Stimulated activated CD8-positive, alpha-beta memory T cell treated with anti-CD3 and anti-CD28 coated beads, Interleukin-2, amount 100 ng/mL, for 48 hours (primary cell): ENCODE measurements around the gene FAM83B.
"Not testable (repeated sequence)": the region's sequence is repeated elsewhere in the genome, so short reads cannot be mapped to it uniquely, and the experiment has no call there.

ENCODE experiments used
- DNase-seq, 2 donors: peaks; one replicate each; pipeline ENCODE4 v3.0.0-alpha.2; 2020; ENCODE audit warnings: low read depth in 2 of 2

The FAM83B gene

GRCh38 chr6:54846243-54846856 is at the start of gene FAM83B:
FAM83B (plus strand) TSS chr6:54846771; CDS start chr6:54870247, 23,476 bp downstream.
- DNase-seq, result no peak

DNA sequence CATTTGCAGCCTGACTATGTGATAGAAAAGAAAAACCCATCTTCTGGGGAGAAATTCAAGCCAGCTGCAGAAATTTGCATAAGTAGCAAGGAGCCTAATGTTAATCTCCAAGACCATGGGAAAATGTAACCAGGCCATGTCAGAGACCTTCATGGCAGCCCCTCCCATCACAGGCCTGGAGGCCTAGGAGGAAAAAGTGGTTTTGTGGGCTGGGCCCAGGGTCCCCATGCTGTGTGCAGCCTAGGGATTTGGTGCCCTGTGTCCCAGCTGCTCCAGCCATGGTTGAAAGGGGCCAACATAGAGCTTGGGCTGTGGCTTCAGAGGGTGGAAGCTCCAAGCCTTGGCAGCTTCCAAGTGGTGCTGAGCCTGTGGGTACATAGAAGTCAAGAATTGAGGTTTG is 49.7 kb upstream of the FAM83B start:
- not testable (repeated sequence) for DNase-seq

GRCh38 chr6:54800050-54800600 is 46.4 kb upstream of the FAM83B start:
- DNase-seq, result no peak

GRCh38 chr6:54801244-54801643 is 45.3 kb upstream of the FAM83B start:
- DNase-seq, result no peak

DNA sequence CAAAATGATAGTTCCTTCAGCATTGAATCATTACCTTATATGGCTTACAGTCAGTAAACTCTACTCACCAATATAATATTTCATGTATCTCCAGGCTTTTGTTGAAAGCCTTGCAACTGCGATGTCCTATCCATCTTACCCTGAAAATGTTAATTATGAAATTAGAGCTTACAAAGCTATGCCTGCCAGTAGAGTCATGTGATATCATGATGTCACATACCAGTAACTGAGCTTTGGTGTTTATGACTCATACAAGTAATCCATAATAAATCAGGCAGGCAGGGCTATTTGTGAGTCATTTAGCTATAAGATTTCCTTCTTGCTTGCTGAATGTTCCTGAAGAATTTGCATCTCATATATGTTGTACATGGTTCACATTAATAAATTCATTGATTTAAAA is 44.9 kb upstream of the FAM83B start:
- DNase-seq, result no peak

DNA sequence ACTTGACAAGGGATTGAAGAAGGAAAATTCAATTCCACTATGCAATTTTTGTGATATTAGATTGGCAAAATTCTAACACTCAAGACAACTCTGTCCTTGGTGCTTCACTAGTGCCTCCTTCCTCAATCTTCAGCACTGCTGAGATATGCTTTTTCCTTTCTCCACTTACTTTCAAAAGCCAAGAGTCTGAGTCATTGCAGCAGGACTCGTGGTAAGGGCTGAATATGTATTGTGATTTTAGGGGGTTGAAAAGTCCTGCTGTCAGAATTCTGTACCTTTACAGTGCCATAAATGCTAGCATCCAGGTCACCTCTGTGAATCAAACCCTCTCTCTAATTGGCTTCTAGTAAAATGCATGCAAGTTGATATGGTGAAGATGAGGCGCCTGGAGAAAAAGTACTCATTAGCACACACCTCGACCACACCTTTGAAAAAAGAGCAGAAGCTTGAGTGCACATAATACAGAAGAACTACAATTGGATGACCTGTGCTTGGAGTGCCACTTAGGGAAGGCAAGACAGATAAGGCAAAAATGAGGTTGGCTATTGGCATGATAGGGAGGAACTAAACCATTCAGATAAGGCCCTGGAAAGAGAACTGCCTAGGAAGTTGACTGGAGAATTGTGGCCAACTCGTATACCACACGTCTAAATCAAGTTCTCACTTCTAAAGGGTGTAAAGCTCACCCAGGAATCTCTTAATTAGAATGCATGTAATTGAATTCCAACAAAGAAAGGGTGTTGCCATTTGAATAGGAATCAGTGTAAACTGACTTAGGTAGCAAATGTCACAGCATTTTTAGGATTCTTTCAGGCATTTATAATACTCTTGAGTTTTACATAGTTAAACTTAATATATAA is 43.6 kb upstream of the FAM83B start:
- DNase-seq, result no peak

DNA sequence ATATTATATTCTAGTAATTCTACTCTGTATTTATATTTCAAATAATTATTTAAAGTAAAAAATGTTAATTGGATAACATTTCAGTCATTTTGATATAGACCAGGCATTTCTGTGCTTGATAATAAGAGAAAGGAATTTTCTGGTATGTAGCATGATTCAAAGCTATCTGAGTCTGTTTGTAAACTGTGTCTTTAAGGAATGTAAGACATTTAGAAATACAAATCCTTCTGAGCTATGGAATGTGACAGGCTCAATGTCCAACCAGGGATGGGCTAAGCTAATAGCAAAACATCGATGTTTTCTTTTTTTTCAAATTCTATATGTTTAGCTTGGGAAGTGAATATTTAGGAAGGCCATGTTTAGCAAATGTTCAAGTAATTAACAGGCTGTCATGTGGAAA is 41.5 kb upstream of the FAM83B start:
- no peak for DNase-seq

DNA sequence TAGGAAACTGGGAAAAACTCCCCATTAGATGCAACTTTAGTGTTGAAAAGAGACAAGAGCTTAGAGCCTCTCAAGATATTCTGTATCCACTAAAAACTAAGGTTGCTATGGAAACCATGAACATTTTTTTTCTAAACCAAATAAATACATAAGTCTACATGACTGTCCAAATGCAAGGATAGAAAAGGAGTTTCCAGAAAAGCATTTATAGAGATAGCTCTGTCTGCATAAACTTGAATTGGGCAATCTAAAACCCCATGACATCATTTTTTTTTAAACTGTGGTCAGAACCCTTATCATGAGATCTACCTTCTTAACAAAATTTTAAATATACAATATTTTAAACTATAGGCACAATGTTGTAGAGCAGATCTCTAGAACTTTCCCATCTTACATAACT is 36.4 kb upstream of the FAM83B start:
- no peak for DNase-seq

DNA sequence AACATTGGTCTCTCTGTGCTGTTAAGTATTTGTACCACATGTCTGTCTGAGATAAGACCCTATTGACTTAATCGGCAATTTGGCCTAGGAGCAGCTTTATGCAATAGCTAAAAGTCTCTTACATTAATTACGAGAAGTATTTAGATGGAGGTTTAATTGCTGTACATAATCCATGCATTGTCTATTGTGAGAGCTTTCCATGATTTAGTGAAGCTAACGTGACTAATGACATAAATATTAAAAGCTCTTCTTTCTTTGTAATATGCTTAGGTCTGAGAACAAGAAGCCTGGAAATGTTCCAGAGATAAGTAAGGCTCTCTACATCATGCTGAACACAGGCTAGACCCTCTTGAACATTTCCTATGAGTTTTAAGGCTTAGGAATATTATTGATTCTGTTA is 32.7 kb upstream of the FAM83B start:
- no peak for DNase-seq

- DNase-seq, result no peak
Measured at GRCh38 chr6:54817236-54817635, 29.3 kb upstream of the FAM83B start.

- no peak for DNase-seq
Measured at GRCh38 chr6:54817834-54818233, 28.7 kb upstream of the FAM83B start.

DNA sequence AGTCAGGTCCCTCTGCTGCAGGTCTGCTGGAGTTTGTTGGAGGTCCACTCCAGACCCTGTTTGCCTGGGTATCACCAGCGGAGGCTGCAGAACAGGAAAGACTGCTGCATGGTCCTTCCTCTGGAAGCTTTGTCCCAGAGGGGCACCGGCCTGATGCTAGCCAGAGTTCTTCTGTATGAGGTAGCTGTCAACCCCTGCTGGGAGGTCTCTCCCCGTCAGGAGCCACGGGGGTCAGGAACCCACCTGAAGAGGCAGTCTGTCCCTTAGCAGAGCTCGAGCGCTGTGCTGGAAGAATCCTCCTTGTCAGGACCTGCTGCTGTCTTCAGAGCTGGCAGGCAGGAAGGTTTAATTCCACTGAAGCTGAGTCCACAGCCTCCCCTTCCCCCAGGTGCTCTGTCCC is 22.3 kb upstream of the FAM83B start:
- not testable (repeated sequence) for DNase-seq

GRCh38 chr6:54827010-54827409 is 19.6 kb upstream of the FAM83B start:
- DNase-seq, result no peak

DNA sequence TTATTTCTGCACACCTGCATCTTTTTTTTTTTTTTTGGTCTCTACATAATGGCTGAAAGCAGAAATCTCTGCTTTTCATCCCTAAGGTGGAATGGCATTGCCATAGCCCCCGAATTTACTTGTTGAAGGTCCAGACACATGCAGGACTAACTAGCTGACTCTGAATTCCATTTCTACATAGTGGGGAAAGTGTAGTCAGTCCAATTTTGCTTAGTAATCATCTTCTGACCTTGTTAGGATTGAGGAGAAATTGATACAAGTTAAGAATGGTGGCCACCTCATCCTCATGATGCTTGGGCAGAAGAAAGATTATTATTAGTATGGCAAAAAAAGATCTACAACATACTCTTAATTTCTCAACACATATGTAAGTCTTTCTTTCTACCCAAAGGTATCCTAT is 16.4 kb upstream of the FAM83B start:
- no peak for DNase-seq

DNA sequence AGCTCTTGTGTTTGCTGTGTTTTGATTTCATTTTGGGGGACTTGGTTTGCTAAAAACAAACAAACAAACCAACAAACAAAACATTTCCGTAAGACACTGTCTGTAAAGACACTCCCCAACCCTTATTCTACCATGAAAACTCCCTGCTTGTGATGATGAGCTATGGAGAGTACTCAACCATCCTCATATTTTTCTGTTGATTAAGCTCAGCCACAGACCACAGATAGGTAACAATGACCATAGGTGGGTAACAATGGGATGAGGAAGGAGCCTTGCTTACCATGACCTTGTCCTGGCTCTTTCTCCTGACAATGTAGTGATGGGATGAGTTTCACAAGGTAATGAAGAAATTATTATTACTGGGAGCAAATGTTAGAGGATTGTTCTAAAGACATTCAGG is 11.4 kb upstream of the FAM83B start:
- DNase-seq, result no peak

GRCh38 chr6:54846857-54847674 is 495 bp downstream of the FAM83B start:
- no peak for DNase-seq

GRCh38 chr6:54847799-54848597 is 1.4 kb downstream of the FAM83B start:
- no peak for DNase-seq

DNA sequence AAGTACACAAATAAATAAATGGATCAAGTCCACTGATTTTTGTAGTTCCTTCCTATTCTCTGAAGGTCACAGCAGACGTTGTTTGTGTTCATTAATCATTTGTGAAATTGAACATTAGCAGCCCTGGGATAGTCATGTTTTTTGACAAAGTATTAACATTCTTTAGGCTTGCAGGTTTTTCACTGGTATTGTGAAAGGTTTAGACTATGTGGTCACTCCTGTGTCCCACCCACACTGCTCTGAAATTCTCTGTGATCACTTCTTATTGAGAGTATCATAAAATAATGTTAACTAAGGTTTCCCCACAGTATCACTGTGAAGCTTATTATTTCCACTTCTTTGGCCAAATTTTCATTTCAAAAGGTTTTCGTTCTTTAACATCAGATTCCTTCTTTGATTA is 3.5 kb downstream of the FAM83B start:
- no peak for DNase-seq

DNA sequence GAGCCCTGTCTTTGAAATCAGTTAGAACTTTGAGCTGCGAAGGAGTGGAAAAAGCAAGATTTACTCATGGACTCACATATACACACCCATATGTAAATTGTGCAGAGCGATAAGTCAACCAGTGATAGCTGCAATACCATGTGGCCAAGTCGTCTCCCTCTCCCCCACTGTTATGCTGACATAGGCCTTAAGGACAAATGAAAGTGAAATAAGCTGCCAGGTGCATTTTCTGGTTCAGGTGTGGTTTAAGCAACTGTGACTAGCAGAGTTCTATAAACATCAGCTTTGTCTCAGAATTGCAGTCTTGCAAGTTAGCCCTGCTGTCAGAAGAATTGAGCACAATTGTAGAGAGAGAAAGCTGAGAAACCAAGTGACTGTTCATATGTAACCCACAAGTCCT is 9.6 kb downstream of the FAM83B start:
- DNase-seq, result no peak

DNA sequence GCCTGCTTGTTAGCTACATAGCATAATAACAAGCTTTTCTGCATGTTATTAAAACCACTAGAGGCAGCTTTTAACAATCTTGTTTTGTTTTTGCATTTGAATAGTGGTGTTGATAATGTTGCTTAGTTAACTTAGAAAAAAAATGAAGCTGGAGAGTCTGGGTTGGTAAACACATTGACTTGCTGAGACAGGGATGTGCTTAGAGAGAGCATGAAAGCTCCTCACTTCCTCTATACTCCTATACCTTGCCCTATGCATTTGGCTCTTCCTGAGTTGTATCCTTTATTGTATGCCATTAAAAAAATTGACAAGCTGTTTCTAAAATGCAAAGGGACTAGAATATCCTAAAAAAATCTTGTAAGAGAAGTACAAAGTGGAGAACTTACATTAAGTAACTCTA is 13.6 kb downstream of the FAM83B start:
- no peak for DNase-seq

- no peak for DNase-seq
Measured at GRCh38 chr6:54860739-54861138, 14.2 kb downstream of the FAM83B start.
